Measurements from ENCODE around the gene HBP1. TPM values are rescaled to one million over a fixed set of nuclear protein-coding genes. Genes with fewer than 3 reads are reported as not detected.

Gene HBP1
- total and polyA plus RNA-seq, 3 experiments from 2014 or later: 17.2 to 52.3 (median 17.6) TPM

Other genes with a start within 250 kb of the HBP1 start
- 1 to 10 TPM; 1.1 to 1.2 TPM for gene PRKAR2B, start 124.3 kb upstream of the HBP1 start, total RNA-seq
- gene PRKAR2B, start 124.3 kb upstream of the HBP1 start, polyA plus RNA-seq: 0.93 TPM